ENCODE results near the gene CD28.
"Not testable (repeated sequence)": the region's sequence is repeated elsewhere in the genome, so short reads cannot be mapped to it uniquely, and the experiment has no call there.

DNA sequence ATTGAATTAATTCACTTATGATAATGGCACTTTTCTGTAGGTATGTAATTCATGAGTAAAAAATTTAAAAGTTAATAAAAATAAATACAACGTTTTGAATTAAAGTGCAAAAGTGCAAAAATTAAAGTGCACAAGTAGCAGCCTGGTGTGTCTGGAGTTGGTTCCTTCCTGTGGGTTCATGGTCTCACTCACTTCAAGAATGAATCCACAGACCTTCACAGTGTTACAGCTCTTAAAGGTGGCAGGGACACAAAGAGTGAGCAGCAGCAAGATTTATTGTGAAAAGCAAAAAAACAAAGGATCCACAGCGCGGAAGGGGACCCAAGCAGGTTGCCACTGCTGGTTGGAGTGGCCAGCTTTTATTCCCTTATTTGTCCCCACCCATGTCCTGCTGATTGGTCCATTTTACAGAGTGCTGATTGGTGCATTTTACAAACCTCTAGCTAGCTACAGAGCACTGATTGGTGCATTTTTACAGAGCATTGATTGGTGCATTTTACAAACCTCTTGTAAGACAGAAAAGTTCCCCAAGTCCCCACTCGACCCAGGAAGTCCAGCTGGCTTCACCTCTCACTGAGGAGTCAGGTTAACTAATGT is 73.1 kb downstream of the CD28 start:
- TF ChIP-seq EZH2 (IDR thresholded peaks at IDR 0.05; ENCODE audit: insufficient read depth, poor library complexity, severe bottlenecking); EZH2phosphoT487 (IDR thresholded peaks at IDR 0.05; ENCODE audit: insufficient read depth, low read depth): not testable (repeated sequence)

Data from GM23248 (cell line).